Neural cell (in vitro differentiated cells): Measurements from ENCODE around the gene HMGB3. TPM values are rescaled to one million over a fixed set of nuclear protein-coding genes. Genes with fewer than 3 reads are reported as not detected.

Experiments
- H2AFZ ChIP-seq: fragments of 200-600, 300-800 bp; sonication (generic), shearing (Covaris generic); 2 replicates; pipeline ENCODE4 v1.6.0; 2014; ENCODE audit warnings: low read depth, mild to moderate bottlenecking, antibody characterized with exemption, low read length, moderate library complexity
- H3F3A ChIP-seq: fragments of 200-600 bp; shearing (Covaris generic); 2 replicates; pipeline ENCODE4 v1.6.1; 2016; ENCODE audit warnings: mild to moderate bottlenecking, moderate library complexity, mixed read lengths, antibody characterized with exemption, low read length; ENCODE audit not compliant: insufficient read depth, poor library complexity, severe bottlenecking
- H3K27ac ChIP-seq: fragments of 200-600, 300-800 bp; sonication (generic), shearing (Covaris generic); 2 replicates; pipeline ENCODE4 v1.5.1; 2014; ENCODE audit warnings: mild to moderate bottlenecking, low read length, moderate library complexity
- H3K27me3 ChIP-seq: fragments of 300-800, 200-600 bp; sonication (generic), shearing (Covaris generic); 2 replicates; pipeline ENCODE4 v1.6.0; 2014; ENCODE audit warnings: mild to moderate bottlenecking, low read depth, low read length, moderate library complexity; ENCODE audit not compliant: insufficient read depth
- H3K36me3 ChIP-seq: fragments of 300-800, 200-600 bp; sonication (generic), shearing (Covaris generic); 2 replicates; pipeline ENCODE4 v1.5.1; 2014; ENCODE audit warnings: mild to moderate bottlenecking, antibody characterized with exemption, low read length, moderate library complexity; ENCODE audit not compliant: insufficient read depth
- H3K4me2 ChIP-seq: fragments of 300-800, 200-600 bp; sonication (generic), shearing (Covaris generic); 2 replicates; pipeline ENCODE4 v1.6.0; 2014; ENCODE audit warnings: mild to moderate bottlenecking, low read length
- H3K4me3 ChIP-seq: fragments of 300-800, 200-600 bp; sonication (generic), shearing (Covaris generic); 2 replicates; pipeline ENCODE4 v1.5.1; 2014; ENCODE audit warnings: mild to moderate bottlenecking, low read length, moderate library complexity
- H3K79me2 ChIP-seq: fragments of 200-600 bp; shearing (Covaris generic); replicated peaks from 2 replicates; pipeline ENCODE4 v1.6.0; 2014; ENCODE audit warnings: mild to moderate bottlenecking, low read length, moderate library complexity; ENCODE audit not compliant: insufficient read depth
- H3K9ac ChIP-seq: fragments of 300-800, 200-600 bp; sonication (generic), shearing (Covaris generic); 2 replicates; pipeline ENCODE4 v1.6.1; 2016; ENCODE audit warnings: mild to moderate bottlenecking, low read length, mixed read lengths
- H3K9me2 ChIP-seq: fragments of 200-600 bp; shearing (Covaris generic); 2 replicates; pipeline ENCODE4 v1.6.1; 2016; ENCODE audit warnings: mild to moderate bottlenecking, low read length, mixed read lengths; ENCODE audit not compliant: insufficient read depth
- H3K9me3 ChIP-seq: fragments of 200-600, 300-800 bp; sonication (generic), shearing (Covaris generic); 2 replicates; pipeline ENCODE4 v1.6.1; 2016; ENCODE audit warnings: mild to moderate bottlenecking, mixed run types, low read length, moderate library complexity, mixed read lengths
- H4K20me1 ChIP-seq: fragments of 200-600 bp; shearing (Covaris generic); 2 replicates; pipeline ENCODE4 v1.6.1; 2016; ENCODE audit warnings: mild to moderate bottlenecking, mixed run types; ENCODE audit not compliant: insufficient read depth
- EP300 ChIP-seq: fragments of 450-650 bp; conservative IDR thresholded peaks from 2 replicates; pipeline ENCODE4 v1.6.1; 2014; ENCODE audit warnings: antibody characterized with exemption, mild to moderate bottlenecking, moderate library complexity; ENCODE audit not compliant: poor library complexity, severe bottlenecking
- EZH2 ChIP-seq: fragments of 200-600, 300-800 bp; shearing (Covaris generic), sonication (generic); IDR thresholded peaks from 2 replicates; pipeline ENCODE4 v1.6.1; 2014; ENCODE audit warnings: antibody characterized with exemption, low read length, borderline replicate concordance, mild to moderate bottlenecking; ENCODE audit not compliant: insufficient read depth, poor library complexity, severe bottlenecking
- MXI1 ChIP-seq: fragments of 450-650 bp; conservative IDR thresholded peaks from 2 replicates; pipeline ENCODE4 v1.6.1; 2014; ENCODE audit warnings: antibody characterized with exemption, mild to moderate bottlenecking; ENCODE audit not compliant: poor library complexity, severe bottlenecking
- POLR2AphosphoS5 ChIP-seq: IDR thresholded peaks from 2 replicates; pipeline ENCODE4 v1.6.1; 2012
- RAD21 ChIP-seq: fragments of 450-650 bp; conservative IDR thresholded peaks from 2 replicates; pipeline ENCODE4 v1.6.1; 2014; ENCODE audit warnings: antibody characterized with exemption, mild to moderate bottlenecking, moderate library complexity
- SMC3 ChIP-seq: fragments of 450-650 bp; conservative IDR thresholded peaks from 2 replicates; pipeline ENCODE4 v1.6.1; 2014; ENCODE audit warnings: antibody characterized with exemption, mild to moderate bottlenecking, moderate library complexity; ENCODE audit not compliant: poor library complexity
- TAF1 ChIP-seq: IDR thresholded peaks from 2 replicates; pipeline ENCODE4 v1.6.1; 2012; ENCODE audit warnings: low read depth
- polyA minus RNA-seq: library from RNA; depleted of rRNA, polyadenylated mRNA; stranded (reverse); fragments of >200 nt; gene quantifications from 2 replicates; pipeline ENCODE4 v1.2.3, GENCODE V29; 2014
- polyA plus RNA-seq: library from polyadenylated mRNA; depleted of rRNA; stranded (reverse); fragments of >200 nt; gene quantifications from 2 replicates; pipeline ENCODE4 v1.2.3, GENCODE V29; 2014
- TF ChIP-seq, protein P1 (sequence below): IDR thresholded peaks from 2 replicates; pipeline ENCODE4 v1.6.1; 2012; ENCODE audit warnings: borderline replicate concordance
- TF ChIP-seq, protein P2 (sequence below): fragments of 450-650 bp; IDR thresholded peaks from 2 replicates; pipeline ENCODE4 v1.5.1; 2014; ENCODE audit warnings: antibody characterized with exemption, mild to moderate bottlenecking, moderate library complexity; ENCODE audit not compliant: poor library complexity, severe bottlenecking

HMGB3 gene
- 234 and 249 TPM in 2 replicates for polyA plus RNA-seq
- 90.1 and 115 TPM in 2 replicates for polyA minus RNA-seq

DNA sequence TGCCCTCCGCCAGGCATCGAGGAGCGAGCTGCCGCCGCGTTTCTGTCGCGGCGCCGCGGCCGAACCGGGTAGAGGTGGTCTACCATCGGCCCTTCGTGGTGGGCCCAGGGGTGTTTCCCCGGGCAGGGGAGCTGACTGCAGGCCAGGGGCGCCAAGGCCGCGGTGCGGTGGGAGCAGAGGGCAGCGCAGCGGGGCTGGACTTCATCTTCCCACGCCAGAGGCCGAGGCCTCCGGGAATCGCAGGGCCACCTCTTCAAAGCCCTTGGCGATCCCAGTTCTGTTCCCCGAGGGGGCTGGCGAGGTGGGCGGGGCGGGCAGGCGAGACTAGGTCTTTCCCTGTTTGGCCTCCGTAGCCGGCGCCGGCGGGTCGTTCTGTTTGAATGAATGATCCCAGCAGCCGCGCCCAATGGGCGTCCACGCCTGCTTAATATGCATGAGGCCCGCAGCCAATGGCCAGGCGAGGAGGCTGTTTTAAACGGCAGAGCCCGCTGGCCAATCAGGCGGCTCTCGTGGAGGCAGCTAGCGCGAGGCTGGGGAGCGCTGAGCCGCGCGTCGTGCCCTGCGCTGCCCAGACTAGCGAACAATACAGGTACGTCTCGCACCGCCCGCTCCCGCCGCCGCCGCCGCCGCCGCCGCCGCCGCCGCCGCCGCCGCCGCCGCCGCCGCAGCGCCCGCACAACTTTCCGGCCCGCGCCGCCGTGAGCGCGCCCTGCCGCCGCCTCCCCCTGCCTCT, at the start of gene HMGB3:
Gene HMGB3, plus strand, starts transcription at position 548 of the 733 bp plus-strand sequence. CDS start 2,265 bp downstream, outside the sequence.
- peak within 1 kb of the TSS; percentile 56 for H2AFZ ChIP-seq
- H3F3A ChIP-seq, result no peaks in the 10 kb centered on the region
- H3K4me2 ChIP-seq, result no peak within 1 kb of the TSS
- H3K4me3 ChIP-seq, result peak within 1 kb of the TSS; percentile 76
- no peaks in the 10 kb centered on the region for H3K36me3 ChIP-seq
- TF ChIP-seq EP300 (no peak), MXI1 (peak; percentile 59), TAF1 (peak; percentile 58), POLR2AphosphoS5 (peak; percentile 91), RAD21 (no peak), SMC3 (no peak), EZH2 (no peak)
- TF ChIP-seq, protein P1, sequence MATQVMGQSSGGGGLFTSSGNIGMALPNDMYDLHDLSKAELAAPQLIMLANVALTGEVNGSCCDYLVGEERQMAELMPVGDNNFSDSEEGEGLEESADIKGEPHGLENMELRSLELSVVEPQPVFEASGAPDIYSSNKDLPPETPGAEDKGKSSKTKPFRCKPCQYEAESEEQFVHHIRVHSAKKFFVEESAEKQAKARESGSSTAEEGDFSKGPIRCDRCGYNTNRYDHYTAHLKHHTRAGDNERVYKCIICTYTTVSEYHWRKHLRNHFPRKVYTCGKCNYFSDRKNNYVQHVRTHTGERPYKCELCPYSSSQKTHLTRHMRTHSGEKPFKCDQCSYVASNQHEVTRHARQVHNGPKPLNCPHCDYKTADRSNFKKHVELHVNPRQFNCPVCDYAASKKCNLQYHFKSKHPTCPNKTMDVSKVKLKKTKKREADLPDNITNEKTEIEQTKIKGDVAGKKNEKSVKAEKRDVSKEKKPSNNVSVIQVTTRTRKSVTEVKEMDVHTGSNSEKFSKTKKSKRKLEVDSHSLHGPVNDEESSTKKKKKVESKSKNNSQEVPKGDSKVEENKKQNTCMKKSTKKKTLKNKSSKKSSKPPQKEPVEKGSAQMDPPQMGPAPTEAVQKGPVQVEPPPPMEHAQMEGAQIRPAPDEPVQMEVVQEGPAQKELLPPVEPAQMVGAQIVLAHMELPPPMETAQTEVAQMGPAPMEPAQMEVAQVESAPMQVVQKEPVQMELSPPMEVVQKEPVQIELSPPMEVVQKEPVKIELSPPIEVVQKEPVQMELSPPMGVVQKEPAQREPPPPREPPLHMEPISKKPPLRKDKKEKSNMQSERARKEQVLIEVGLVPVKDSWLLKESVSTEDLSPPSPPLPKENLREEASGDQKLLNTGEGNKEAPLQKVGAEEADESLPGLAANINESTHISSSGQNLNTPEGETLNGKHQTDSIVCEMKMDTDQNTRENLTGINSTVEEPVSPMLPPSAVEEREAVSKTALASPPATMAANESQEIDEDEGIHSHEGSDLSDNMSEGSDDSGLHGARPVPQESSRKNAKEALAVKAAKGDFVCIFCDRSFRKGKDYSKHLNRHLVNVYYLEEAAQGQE, result peak; percentile 14
- TF ChIP-seq, protein P2, sequence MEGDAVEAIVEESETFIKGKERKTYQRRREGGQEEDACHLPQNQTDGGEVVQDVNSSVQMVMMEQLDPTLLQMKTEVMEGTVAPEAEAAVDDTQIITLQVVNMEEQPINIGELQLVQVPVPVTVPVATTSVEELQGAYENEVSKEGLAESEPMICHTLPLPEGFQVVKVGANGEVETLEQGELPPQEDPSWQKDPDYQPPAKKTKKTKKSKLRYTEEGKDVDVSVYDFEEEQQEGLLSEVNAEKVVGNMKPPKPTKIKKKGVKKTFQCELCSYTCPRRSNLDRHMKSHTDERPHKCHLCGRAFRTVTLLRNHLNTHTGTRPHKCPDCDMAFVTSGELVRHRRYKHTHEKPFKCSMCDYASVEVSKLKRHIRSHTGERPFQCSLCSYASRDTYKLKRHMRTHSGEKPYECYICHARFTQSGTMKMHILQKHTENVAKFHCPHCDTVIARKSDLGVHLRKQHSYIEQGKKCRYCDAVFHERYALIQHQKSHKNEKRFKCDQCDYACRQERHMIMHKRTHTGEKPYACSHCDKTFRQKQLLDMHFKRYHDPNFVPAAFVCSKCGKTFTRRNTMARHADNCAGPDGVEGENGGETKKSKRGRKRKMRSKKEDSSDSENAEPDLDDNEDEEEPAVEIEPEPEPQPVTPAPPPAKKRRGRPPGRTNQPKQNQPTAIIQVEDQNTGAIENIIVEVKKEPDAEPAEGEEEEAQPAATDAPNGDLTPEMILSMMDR, result no peak
- H3K9me2 ChIP-seq, result no peaks in the 10 kb centered on the region
- H3K27ac ChIP-seq, result peak within 1 kb of the TSS; percentile 72
- H3K9ac ChIP-seq, result peak within 1 kb of the TSS; percentile 79
- H3K79me2 ChIP-seq, result peaks cover 14% of the 10 kb centered on the region
- no peaks in the 10 kb centered on the region for H3K9me3 ChIP-seq
- no peaks in the 10 kb centered on the region for H3K27me3 ChIP-seq
- no peaks in the 10 kb centered on the region for H4K20me1 ChIP-seq

DNA sequence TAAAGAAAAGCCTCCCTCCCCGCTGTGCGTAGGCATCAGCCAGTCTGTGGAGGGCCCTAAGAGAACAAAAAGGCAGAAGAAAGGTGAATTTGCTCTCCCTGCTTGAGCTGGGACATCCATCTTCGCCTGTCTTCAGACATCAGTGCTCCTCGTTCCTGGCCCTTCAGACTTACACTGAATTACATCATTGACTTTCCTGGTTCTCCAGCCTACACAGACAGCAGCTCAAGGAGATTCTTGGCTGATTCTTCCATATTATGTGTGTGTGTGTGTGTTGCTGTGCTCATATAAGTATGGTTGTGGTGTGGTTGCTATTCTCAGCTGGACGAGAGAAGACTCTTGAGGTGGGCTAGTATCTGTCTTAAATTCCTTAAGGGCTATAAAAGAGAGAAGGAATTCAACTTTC, 49.2 kb upstream of the HMGB3 start:
- no peak overlapping the region for H3K4me3 ChIP-seq
- no peak for TF ChIP-seq RAD21
- TF ChIP-seq, protein P2, result no peak
- no peak for TF ChIP-seq EP300
- no peak for TF ChIP-seq EZH2
- no peaks in the 10 kb centered on the region for H3K79me2 ChIP-seq
- H3K9me3 ChIP-seq, result no peaks in the 10 kb centered on the region
- no peaks in the 10 kb centered on the region for H3K36me3 ChIP-seq
- no peaks in the 10 kb centered on the region for H3K27me3 ChIP-seq
- H4K20me1 ChIP-seq, result no peaks in the 10 kb centered on the region
- no peak overlapping the region for H2AFZ ChIP-seq
- H3K27ac ChIP-seq, result no peak overlapping the region
- no peak overlapping the region for H3K9ac ChIP-seq
- H3K9me2 ChIP-seq, result no peaks in the 10 kb centered on the region
- no peak overlapping the region for H3K4me2 ChIP-seq
- no peaks in the 10 kb centered on the region for H3F3A ChIP-seq
